SK-N-SH (cell line): ENCODE measurements around the gene WNT5A. TPM values are rescaled to one million over a fixed set of nuclear protein-coding genes. Genes with fewer than 3 reads are reported as not detected.

Experiments
- CTCF ChIA-PET: fragments of 300-600, 350-600 bp; formaldehyde crosslinking; extraction: SDS; loops from one replicate; lab custom pipeline; 2021; lab: Yijun Ruan, JAX
- POLR2A ChIA-PET: fragments of 350-600 bp; sonication (Branson Sonifier 250); formaldehyde crosslinking; extraction: SDS; loops from one replicate; lab custom pipeline; 2020; ENCODE audit warnings: antibody characterized with exemption, inconsistent platforms; lab: Yijun Ruan, JAX
- DNase-seq: peaks from one replicate; pipeline ENCODE4 v3.0.0; 2012
- H2AFZ ChIP-seq: fragments of 200-600 bp; sonication (generic); 2 replicates; pipeline ENCODE4 v1.8.1; 2016; ENCODE audit warnings: antibody characterized with exemption, mild to moderate bottlenecking, low read depth
- H3F3A ChIP-seq: fragments of 200-600 bp; sonication (generic); replicated peaks from 2 replicates; pipeline ENCODE3; 2016; ENCODE audit warnings: antibody characterized with exemption, mild to moderate bottlenecking; ENCODE audit not compliant: insufficient read depth
- H3K27ac ChIP-seq, 2 experiments: fragments of 200-500 bp in 1 of 2; fragments of 200-600 bp in 1 of 2; sonication (Bioruptor generic) in 1 of 2; sonication (generic), shearing (Covaris generic) in 1 of 2; 2 replicates each; pipeline versions ENCODE4 v1.5.1 to v1.6.1; 2014 to 2016; ENCODE audit warnings: low read depth in 2 of 2, inconsistent platforms in 1 of 2, low read length in 1 of 2, mild to moderate bottlenecking in 1 of 2, mixed read lengths in 1 of 2
- H3K27me3 ChIP-seq: fragments of 200-600 bp; sonication (generic), shearing (Covaris generic); 2 replicates; pipeline ENCODE4 v1.6.1; 2016; ENCODE audit warnings: mixed run types; ENCODE audit not compliant: insufficient read depth
- H3K36me3 ChIP-seq, 2 experiments: fragments of 200-500 bp in 1 of 2; fragments of 200-600 bp in 1 of 2; sonication (Bioruptor generic) in 1 of 2; sonication (generic) in 1 of 2; replicated peaks in 1 of 2; 2 replicates each; pipeline versions ENCODE3 to v1.5.1; 2014 to 2016; ENCODE audit warnings: low read length in 1 of 2, mild to moderate bottlenecking in 1 of 2; ENCODE audit not compliant: insufficient read depth in 2 of 2, control insufficient read depth in 1 of 2
- H3K4me1 ChIP-seq, 2 experiments: fragments of 200-500 bp in 1 of 2; fragments of 200-600 bp in 1 of 2; sonication (Bioruptor generic) in 1 of 2; sonication (generic), shearing (Covaris generic) in 1 of 2; 2 replicates each; pipeline versions ENCODE4 v1.5.1 to v1.6.1; 2014 to 2016; ENCODE audit warnings: low read depth in 1 of 2, low read length in 1 of 2, mixed run types in 1 of 2; ENCODE audit not compliant: insufficient read depth in 2 of 2, control insufficient read depth in 1 of 2
- H3K4me2 ChIP-seq: fragments of 200-600 bp; sonication (generic), shearing (Covaris generic); 2 replicates; pipeline ENCODE4 v1.6.1; 2017; ENCODE audit warnings: mixed run types
- H3K4me3 ChIP-seq, 2 experiments: fragments of 200-500 bp in 1 of 2; fragments of 200-600 bp in 1 of 2; sonication (Bioruptor generic) in 1 of 2; sonication (generic), shearing (Covaris generic) in 1 of 2; 2 replicates each; pipeline versions ENCODE4 v1.5.1 to v1.8.1; 2014 to 2016; ENCODE audit warnings: low read depth in 2 of 2, inconsistent platforms in 1 of 2, low read length in 1 of 2, mild to moderate bottlenecking in 1 of 2, mixed read lengths in 1 of 2, moderate library complexity in 1 of 2
- H3K79me2 ChIP-seq: fragments of 200-600 bp; sonication (generic); 2 replicates; pipeline ENCODE4 v1.8.1; 2017; ENCODE audit warnings: mild to moderate bottlenecking; ENCODE audit not compliant: insufficient read depth
- H3K9ac ChIP-seq: fragments of 200-600 bp; sonication (generic); 2 replicates; pipeline ENCODE4 v1.6.1; 2017; ENCODE audit warnings: mixed run types
- H3K9me2 ChIP-seq: fragments of 200-600 bp; sonication (generic); 2 replicates; pipeline ENCODE4 v1.6.1; 2017; ENCODE audit warnings: mixed run types
- H3K9me3 ChIP-seq: fragments of 200-600 bp; sonication (generic); 2 replicates; pipeline ENCODE4 v1.6.1; 2017; ENCODE audit warnings: mixed run types, mild to moderate bottlenecking, moderate library complexity
- H4K20me1 ChIP-seq: fragments of 200-600 bp; sonication (generic); 2 replicates; pipeline ENCODE4 v1.6.1; 2017; ENCODE audit warnings: mild to moderate bottlenecking, mixed run types; ENCODE audit not compliant: insufficient read depth
- CTCF ChIP-seq: fragments of 200-600 bp; sonication (generic); IDR thresholded peaks from 2 replicates; pipeline ENCODE4 v1.6.1; 2017; ENCODE audit warnings: antibody characterized with exemption, mild to moderate bottlenecking, moderate library complexity
- FOXM1 ChIP-seq: IDR thresholded peaks from 2 replicates; pipeline ENCODE4 v1.4.0; 2012; ENCODE audit warnings: low read depth, mild to moderate bottlenecking
- MEF2A ChIP-seq: IDR thresholded peaks from 2 replicates; pipeline ENCODE4 v1.4.0; 2012; ENCODE audit warnings: low read depth, borderline replicate concordance
- MXI1 ChIP-seq: IDR thresholded peaks from 2 replicates; pipeline ENCODE4 v1.6.1; 2012; ENCODE audit warnings: mild to moderate bottlenecking, low read depth, low read length, improper control_type of control experiment
- NRF1 ChIP-seq: IDR thresholded peaks from 2 replicates; pipeline ENCODE4 v1.6.1; 2012; ENCODE audit warnings: low read depth, mild to moderate bottlenecking, low read length
- RXRA ChIP-seq: IDR thresholded peaks from 2 replicates; pipeline ENCODE4 v1.4.0; 2012; ENCODE audit warnings: low read depth, mild to moderate bottlenecking, borderline replicate concordance
- TAF1 ChIP-seq: IDR thresholded peaks from 2 replicates; pipeline ENCODE4 v1.6.1; 2012; ENCODE audit warnings: low read depth, mild to moderate bottlenecking, low read length, moderate library complexity, borderline replicate concordance
- TCF12 ChIP-seq: IDR thresholded peaks from 2 replicates; pipeline ENCODE4 v1.4.0; 2012
- TEAD4 ChIP-seq: IDR thresholded peaks from 2 replicates; pipeline ENCODE4 v1.4.0; 2012; ENCODE audit warnings: mild to moderate bottlenecking, borderline replicate concordance; ENCODE audit not compliant: insufficient read depth
- YY1 ChIP-seq: IDR thresholded peaks from 2 replicates; pipeline ENCODE4 v1.4.0; 2012; ENCODE audit warnings: low read depth, mild to moderate bottlenecking
- WGBS: methylation state at CpG from one replicate; pipeline ENCODE4 v1.1.6; 2017; ENCODE audit warnings: low lambda C conversion rate; 5-methylcytosine and 5-hydroxymethylcytosine counted together
- polyA plus RNA-seq, 3 experiments: library from polyadenylated mRNA; depleted of rRNA; stranded (reverse); fragments of >200 nt; gene quantifications; 2 replicates each; pipeline ENCODE4 v1.2.3, GENCODE V29; 2012
- TF ChIP-seq, protein P1 (sequence below): IDR thresholded peaks from 2 replicates; pipeline ENCODE4 v1.4.0; 2012; ENCODE audit warnings: low read depth, borderline replicate concordance

Gene WNT5A
- polyA plus RNA-seq, 1 of the 3 experiments (the other 2 are of a cell fraction) = 30.7 TPM

DNA sequence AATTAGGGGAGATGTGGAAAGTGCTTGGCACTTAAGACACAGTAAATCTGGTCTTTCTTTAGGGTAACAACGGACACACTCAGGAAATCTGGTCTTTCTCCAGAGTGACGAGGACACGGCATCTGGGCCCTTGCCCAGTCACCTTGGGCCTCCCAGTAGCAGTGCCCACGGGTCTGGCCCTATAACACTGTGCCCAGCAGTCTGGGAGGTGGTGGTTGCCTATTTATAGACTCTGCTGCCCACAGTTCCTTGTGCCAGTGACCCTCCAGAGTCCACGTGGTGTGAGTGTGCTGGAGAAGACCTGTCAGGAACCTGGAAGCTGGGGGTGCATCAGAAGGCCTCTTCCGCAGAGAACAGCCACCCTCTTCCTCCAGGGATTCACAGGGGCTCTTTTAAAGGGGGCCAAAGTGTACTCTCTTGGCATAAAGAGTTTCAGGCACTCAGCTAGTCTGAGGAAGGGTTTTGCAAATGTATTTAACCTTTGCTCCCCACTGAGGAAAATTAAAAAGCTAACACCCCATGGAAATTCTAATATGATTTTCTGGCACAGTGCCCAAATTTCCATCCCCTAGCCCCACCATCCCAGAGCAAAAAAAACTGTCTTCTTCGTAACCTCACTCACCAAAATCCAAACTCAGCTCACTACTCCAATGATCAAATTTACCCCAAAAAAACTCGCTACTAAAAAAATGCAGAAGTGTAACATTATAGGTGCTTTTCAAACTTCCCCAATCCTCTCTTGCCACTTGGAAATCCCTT lies 15.4 kb downstream of the WNT5A start:
- DNase-seq = no peak
- Histone ChIP-seq H3K4me3 (no peak overlapping the region), H3K79me2 (peaks cover 51% of the 10 kb centered on the region), H3K9me2 (no peaks in the 10 kb centered on the region), H3K36me3 (peaks cover 46 to 54% of the 10 kb centered on the region in 2 experiments), H3K4me2 (no peak overlapping the region), H3K4me1 (peaks cover 0 to 24% of the 10 kb centered on the region in 2 experiments), H3K27ac (no peak overlapping the region; a peak in 1 of 4 replicates), H4K20me1 (no peaks in the 10 kb centered on the region), H3K27me3 (no peaks in the 10 kb centered on the region), H3K9me3 (no peaks in the 10 kb centered on the region), H3K9ac (no peak overlapping the region), H2AFZ (no peak overlapping the region), H3F3A (peaks cover 18% of the 10 kb centered on the region)
- ChIA-PET CTCF (no interaction called here), POLR2A (no interaction called here)
- WGBS = 95% methylated on average over 5 of the region's 8 CpGs
- TF ChIP-seq NRF1 (no peak), TEAD4 (no peak), FOXM1 (no peak), MXI1 (no peak), CTCF (no peak), MEF2A (no peak), TAF1 (no peak), TCF12 (no peak), YY1 (no peak)
- TF ChIP-seq, protein P1, sequence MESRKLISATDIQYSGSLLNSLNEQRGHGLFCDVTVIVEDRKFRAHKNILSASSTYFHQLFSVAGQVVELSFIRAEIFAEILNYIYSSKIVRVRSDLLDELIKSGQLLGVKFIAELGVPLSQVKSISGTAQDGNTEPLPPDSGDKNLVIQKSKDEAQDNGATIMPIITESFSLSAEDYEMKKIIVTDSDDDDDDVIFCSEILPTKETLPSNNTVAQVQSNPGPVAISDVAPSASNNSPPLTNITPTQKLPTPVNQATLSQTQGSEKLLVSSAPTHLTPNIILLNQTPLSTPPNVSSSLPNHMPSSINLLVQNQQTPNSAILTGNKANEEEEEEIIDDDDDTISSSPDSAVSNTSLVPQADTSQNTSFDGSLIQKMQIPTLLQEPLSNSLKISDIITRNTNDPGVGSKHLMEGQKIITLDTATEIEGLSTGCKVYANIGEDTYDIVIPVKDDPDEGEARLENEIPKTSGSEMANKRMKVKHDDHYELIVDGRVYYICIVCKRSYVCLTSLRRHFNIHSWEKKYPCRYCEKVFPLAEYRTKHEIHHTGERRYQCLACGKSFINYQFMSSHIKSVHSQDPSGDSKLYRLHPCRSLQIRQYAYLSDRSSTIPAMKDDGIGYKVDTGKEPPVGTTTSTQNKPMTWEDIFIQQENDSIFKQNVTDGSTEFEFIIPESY = no peak

- CTCF ChIA-PET = no interaction called here
- no peaks in the 10 kb centered on the region for H3K9me3 ChIP-seq
- no peak overlapping the region; a peak in 1 of 4 replicates for H3K27ac ChIP-seq
- no peak for DNase-seq
- no peak overlapping the region for H3K4me2 ChIP-seq
- no peaks in the 10 kb centered on the region for H3K27me3 ChIP-seq
- TF ChIP-seq RXRA = no peak
- TF ChIP-seq, all 33 proteins: peak for 0
- peaks cover 52% of the 10 kb centered on the region for H3K79me2 ChIP-seq
- peaks cover 0 to 26% of the 10 kb centered on the region in 2 experiments for H3K4me1 ChIP-seq
- H3K9me2 ChIP-seq = no peaks in the 10 kb centered on the region
- peaks cover 18% of the 10 kb centered on the region for H3F3A ChIP-seq
- H4K20me1 ChIP-seq = no peaks in the 10 kb centered on the region
- POLR2A ChIA-PET = no interaction called here
- 78% methylated on average over 4 of the region's 4 CpGs for WGBS
- H3K9ac ChIP-seq = no peak overlapping the region
- no peak overlapping the region for H3K4me3 ChIP-seq
- H3K36me3 ChIP-seq = peaks cover 45 to 60% of the 10 kb centered on the region in 2 experiments
- no peak overlapping the region for H2AFZ ChIP-seq
Observed at GRCh38 chr3:55471084-55471483, 16.0 kb downstream of the WNT5A start.
